GM23248 (cell line): ENCODE measurements around the gene NOC4L. TPM values are rescaled to one million over a fixed set of nuclear protein-coding genes. Genes with fewer than 3 reads are reported as not detected.

Experiments
- DNase-seq: peaks from one replicate; pipeline ENCODE4 v3.0.0-alpha.2; 2015
- H2AFZ ChIP-seq: fragments of 200-600 bp; sonication (generic); 2 replicates; pipeline ENCODE4 v1.6.1; 2016; ENCODE audit warnings: antibody characterized with exemption
- H3F3A ChIP-seq: fragments of 200-600 bp; sonication (generic); 2 replicates; pipeline ENCODE4 v1.6.1; 2016; ENCODE audit warnings: mild to moderate bottlenecking, antibody characterized with exemption, mixed run types; ENCODE audit not compliant: insufficient read depth
- H3K27ac ChIP-seq: fragments of 200-600 bp; sonication (generic); 2 replicates; pipeline ENCODE4 v1.5.1; 2016; ENCODE audit warnings: mild to moderate bottlenecking
- H3K27me3 ChIP-seq: fragments of 200-600 bp; sonication (generic); replicated peaks from 2 replicates; pipeline ENCODE4 v1.6.1; 2016; ENCODE audit warnings: mild to moderate bottlenecking; ENCODE audit not compliant: insufficient read depth
- H3K36me3 ChIP-seq: fragments of 200-600 bp; sonication (generic); 2 replicates; pipeline ENCODE4 v1.6.1; 2016; ENCODE audit warnings: low read depth, mild to moderate bottlenecking
- H3K4me1 ChIP-seq: fragments of 200-600 bp; sonication (generic); 2 replicates; pipeline ENCODE4 v1.6.1; 2016; ENCODE audit warnings: mild to moderate bottlenecking; ENCODE audit not compliant: insufficient read depth
- H3K4me2 ChIP-seq: fragments of 200-600 bp; sonication (generic); one replicate; pipeline ENCODE4 v1.6.1; 2016; ENCODE audit warnings: mild to moderate bottlenecking; ENCODE audit not compliant: unreplicated experiment
- H3K4me3 ChIP-seq: fragments of 200-600 bp; sonication (generic); 2 replicates; pipeline ENCODE4 v1.5.1; 2016; ENCODE audit warnings: mild to moderate bottlenecking
- H3K79me2 ChIP-seq: fragments of 200-600 bp; sonication (generic); 2 replicates; pipeline ENCODE4 v1.6.1; 2016; ENCODE audit warnings: mild to moderate bottlenecking; ENCODE audit not compliant: insufficient read depth
- H3K9ac ChIP-seq: fragments of 200-600 bp; sonication (generic); 2 replicates; pipeline ENCODE4 v1.6.1; 2016; ENCODE audit warnings: mild to moderate bottlenecking
- H3K9me2 ChIP-seq: fragments of 200-600 bp; sonication (generic); 2 replicates; pipeline ENCODE4 v1.6.1; 2016; ENCODE audit warnings: mixed run types, mild to moderate bottlenecking, moderate library complexity; ENCODE audit not compliant: insufficient read depth
- H3K9me3 ChIP-seq: fragments of 200-600 bp; sonication (generic); one replicate; pipeline ENCODE4 v1.6.1; 2017; ENCODE audit warnings: low read depth
- H4K20me1 ChIP-seq: fragments of 200-600 bp; sonication (generic); 2 replicates; pipeline ENCODE4 v1.6.0; 2016; ENCODE audit not compliant: insufficient read depth
- EZH2 ChIP-seq: fragments of 200-600 bp; sonication (generic); IDR thresholded peaks from 2 replicates; pipeline ENCODE4 v1.6.1; 2018; ENCODE audit warnings: antibody characterized with exemption, mild to moderate bottlenecking; ENCODE audit not compliant: insufficient read depth, poor library complexity, severe bottlenecking
- EZH2phosphoT487 ChIP-seq: fragments of 200-600 bp; sonication (generic); IDR thresholded peaks from 2 replicates; pipeline ENCODE4 v1.6.1; 2018; ENCODE audit warnings: antibody characterized with exemption, moderate library complexity, mild to moderate bottlenecking, low read depth; ENCODE audit not compliant: insufficient read depth
- WGBS, 2 experiments: methylation state at CpG; one replicate each; pipeline ENCODE4 v1.1.6; 2015 to 2017; ENCODE audit warnings: low lambda C conversion rate in 2 of 2, low coverage in 1 of 2; ENCODE audit errors: missing lambda C conversion rate in 2 of 2; 5-methylcytosine and 5-hydroxymethylcytosine counted together
- in situ Hi-C: fragments of 300-500 bp; cut with MboI; formaldehyde crosslinking; loops from 2 replicates; pipeline ENCODE4 v1.15.0; 2020
- polyA plus RNA-seq: library from polyadenylated mRNA; unstranded; fragments of >200 nt; fragmentation: Nextera tagmentation; extraction: Ambion mirVana; gene quantifications from 2 replicates; pipeline ENCODE4 v1.2.1, GENCODE V29; 2016
- total RNA-seq: library from RNA; depleted of rRNA; stranded (reverse); fragments of >200 nt; shearing (Covaris generic); gene quantifications from 2 replicates; pipeline ENCODE4 v1.2.3, GENCODE V29; 2014

NOC4L gene
- total and polyA plus RNA-seq, 2 experiments from 2014 or later: 10.2 to 22.7 TPM

DNA sequence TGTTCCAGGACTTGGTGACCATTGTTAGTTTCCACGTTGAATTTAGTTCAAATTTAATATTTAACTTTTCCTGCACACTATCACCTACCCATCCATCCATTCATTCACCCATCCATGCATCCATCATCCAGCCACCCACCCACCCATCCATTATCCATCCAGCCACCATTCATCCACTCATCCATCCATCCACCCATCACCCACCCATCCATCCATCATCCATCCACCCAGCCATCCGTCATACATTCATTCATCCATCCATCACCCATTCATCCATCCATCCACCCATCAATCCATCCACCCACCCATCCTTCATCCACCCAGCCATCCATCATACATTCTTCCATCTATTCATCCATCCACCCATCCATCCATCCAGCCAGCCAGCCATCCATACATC is 21.8 kb downstream of the NOC4L start:
- Histone ChIP-seq H3F3A (peaks cover 9% of the 10 kb centered on the region; the same call in 1 of the 2 replicates), H3K27me3 (no peaks in the 10 kb centered on the region), H3K9me3 (no peaks in the 10 kb centered on the region), H3K9ac (no peak overlapping the region), H3K79me2 (no peaks in the 10 kb centered on the region), H4K20me1 (no peaks in the 10 kb centered on the region), H3K4me1 (peaks cover 19% of the 10 kb centered on the region), H3K36me3 (no peaks in the 10 kb centered on the region), H3K9me2 (no peaks in the 10 kb centered on the region), H3K4me3 (no peak overlapping the region), H3K4me2 (no peak overlapping the region), H3K27ac (no peak overlapping the region), H2AFZ (no peak overlapping the region)
- DNase-seq: no peak
- WGBS, 2 experiments: 89 to 97% methylated on average over 2 of the region's 2 CpGs
- no peak for TF ChIP-seq EZH2
- no peak for TF ChIP-seq EZH2phosphoT487
- in situ Hi-C loops: loop anchor here (25.0 kb wide), 1 partner anchor 446 kb away; the partner anchor contains the start of genes LRCOL1 and P2RX2

DNA sequence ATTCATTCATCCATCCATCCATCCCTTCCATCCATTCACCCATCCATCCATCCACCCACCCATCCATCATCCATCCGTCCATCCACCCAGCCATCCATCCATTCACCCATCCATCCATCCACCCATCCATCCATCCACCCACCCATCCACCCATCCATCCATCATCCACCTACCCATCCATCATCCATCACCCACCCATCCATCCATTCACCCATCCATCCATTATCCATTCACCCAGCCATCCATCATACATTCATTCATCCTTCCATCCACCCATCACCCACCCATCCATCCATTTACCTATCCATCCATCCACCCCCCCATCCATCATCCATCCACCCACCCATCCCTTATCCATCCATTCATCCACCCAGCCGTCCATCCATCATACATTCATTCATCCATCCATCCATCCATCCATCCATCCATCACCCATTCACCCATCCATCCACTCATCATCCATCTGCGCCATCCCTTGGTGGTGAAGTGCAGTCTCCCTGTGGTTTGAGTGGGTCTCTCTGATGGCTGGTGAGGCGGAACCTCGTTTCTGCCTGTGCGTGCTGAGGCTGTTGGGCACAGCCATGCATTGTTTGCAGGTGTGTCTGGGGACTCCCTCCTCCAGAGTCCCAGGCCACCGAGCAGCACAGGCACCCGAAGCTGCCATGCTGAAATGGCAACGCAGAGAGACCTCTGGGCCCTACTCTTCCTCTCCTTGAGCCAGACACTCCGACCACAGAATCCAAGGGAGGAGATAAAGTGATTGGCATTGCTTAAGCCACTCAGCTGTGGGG is 22.7 kb downstream of the NOC4L start:
- 90 to 93% methylated on average over 10 of the region's 10 CpGs for WGBS, 2 experiments
- no peaks in the 10 kb centered on the region for H3K9me2 ChIP-seq
- H3K36me3 ChIP-seq: no peaks in the 10 kb centered on the region
- no peaks in the 10 kb centered on the region for H3K27me3 ChIP-seq
- no peak overlapping the region for H2AFZ ChIP-seq
- no peak overlapping the region for H3K27ac ChIP-seq
- H3K4me1 ChIP-seq: peaks cover 19% of the 10 kb centered on the region
- H4K20me1 ChIP-seq: no peaks in the 10 kb centered on the region
- H3K9ac ChIP-seq: no peak overlapping the region
- no peak overlapping the region for H3K4me2 ChIP-seq
- TF ChIP-seq EZH2phosphoT487 (no peak), EZH2 (no peak)
- H3F3A ChIP-seq: peaks cover 9% of the 10 kb centered on the region; the same call in 1 of the 2 replicates
- in situ Hi-C loops: loop anchor here (25.0 kb wide), 1 partner anchor 445 kb away; the partner anchor contains the start of genes LRCOL1 and P2RX2
- H3K79me2 ChIP-seq: no peaks in the 10 kb centered on the region
- no peak for DNase-seq
- H3K4me3 ChIP-seq: no peak overlapping the region
- H3K9me3 ChIP-seq: no peaks in the 10 kb centered on the region

DNA sequence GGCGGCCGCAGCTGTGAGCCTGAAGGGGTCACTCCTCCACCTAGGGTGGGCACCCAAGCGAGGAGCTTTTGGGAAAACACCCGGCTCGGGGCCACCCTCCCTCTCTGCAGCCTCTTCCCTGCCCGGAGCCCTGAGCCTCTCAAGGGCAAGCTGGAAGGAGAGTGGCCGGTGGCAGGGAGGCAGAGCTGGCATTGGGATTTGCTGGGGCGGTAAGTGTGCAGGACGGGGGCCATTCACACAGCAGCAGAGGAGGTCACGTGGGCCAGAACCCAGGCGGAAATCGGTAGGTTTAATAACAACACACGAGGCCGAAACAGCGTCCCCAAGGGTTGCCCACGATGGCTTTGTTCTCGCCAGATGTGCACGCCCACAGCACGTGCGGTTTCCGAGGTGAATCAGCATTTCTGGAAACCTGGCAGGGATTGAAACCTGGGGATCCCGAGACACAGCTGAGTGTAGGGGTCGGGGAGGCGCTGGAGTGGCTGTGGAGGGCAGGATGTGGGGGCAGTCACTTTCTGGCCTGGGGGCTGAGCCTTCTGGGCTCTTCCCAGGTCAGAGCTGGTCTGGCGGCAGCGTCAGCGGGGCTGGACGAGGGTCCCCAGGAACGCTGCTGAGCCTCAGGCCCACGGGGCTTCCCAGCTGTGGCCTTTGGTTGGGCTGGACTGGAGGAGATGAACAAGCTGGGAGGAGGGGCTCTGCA is 23.5 kb downstream of the NOC4L start:
- DNase-seq: no peak
- TF ChIP-seq EZH2phosphoT487: no peak
- no peak for TF ChIP-seq EZH2
- 73 to 74% methylated on average over 29 to 30 of the region's 30 CpGs for WGBS, 2 experiments
- Histone ChIP-seq H3F3A (0 out of 2 replicates have a peak, but pooled peaks cover 6% of the 10 kb centered on the region), H3K4me1 (peaks cover 14% of the 10 kb centered on the region; the same call in 1 of the 2 replicates), H4K20me1 (no peaks in the 10 kb centered on the region), H3K9ac (no peak overlapping the region), H3K79me2 (no peaks in the 10 kb centered on the region), H3K27me3 (no peaks in the 10 kb centered on the region), H3K36me3 (no peaks in the 10 kb centered on the region), H3K27ac (no peak overlapping the region), H3K9me2 (no peaks in the 10 kb centered on the region), H2AFZ (no peak overlapping the region), H3K4me2 (no peak overlapping the region), H3K4me3 (no peak overlapping the region), H3K9me3 (no peaks in the 10 kb centered on the region)
- in situ Hi-C loops: loop anchor here (25.0 kb wide), 1 partner anchor 445 kb away; the partner anchor contains the start of genes LRCOL1 and P2RX2

DNA sequence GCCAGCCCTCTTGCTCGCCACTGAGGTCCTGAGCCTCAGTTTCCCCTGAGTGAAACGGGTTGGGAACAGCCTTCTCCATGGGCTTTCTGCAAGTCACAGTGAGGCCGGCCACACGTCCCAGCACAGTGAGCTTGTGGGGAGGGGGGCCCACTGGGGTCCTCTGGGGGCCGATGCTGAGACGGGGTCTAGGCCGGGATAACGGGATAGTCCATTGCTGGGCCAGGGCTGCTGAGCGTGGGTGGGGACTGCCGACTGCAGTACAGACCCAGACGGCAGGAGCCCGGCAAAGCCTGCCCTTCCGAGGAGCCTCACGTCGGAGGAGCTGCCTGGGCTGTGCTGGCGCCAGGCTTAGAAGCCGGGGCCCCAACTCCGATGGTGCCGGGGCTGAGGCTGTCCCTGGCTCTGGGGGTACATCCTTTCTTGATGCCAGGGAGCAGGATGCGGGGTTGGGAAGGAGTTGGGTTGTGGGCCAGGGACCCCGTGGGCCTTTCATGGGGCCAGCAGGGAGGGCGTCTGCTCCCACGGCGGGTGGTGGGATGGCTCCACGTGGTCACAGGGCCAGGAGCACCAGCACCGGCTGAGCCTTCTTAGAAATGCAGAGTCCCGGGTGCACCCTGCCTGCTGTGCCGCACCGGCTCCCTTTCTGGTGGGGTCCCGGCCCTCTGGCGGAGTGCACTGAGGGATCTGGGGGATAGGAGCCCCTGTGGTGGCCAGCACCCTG is 24.2 kb downstream of the NOC4L start:
- no peak for DNase-seq
- in situ Hi-C loops: loop anchor here (25.0 kb wide), 1 partner anchor 444 kb away; the partner anchor contains the start of genes LRCOL1 and P2RX2
- Histone ChIP-seq H3K27me3 (no peaks in the 10 kb centered on the region; the same call in 1 of the 2 replicates), H3K4me3 (no peak overlapping the region), H3K79me2 (no peaks in the 10 kb centered on the region), H3K9me2 (no peaks in the 10 kb centered on the region), H2AFZ (no peak overlapping the region), H3K36me3 (no peaks in the 10 kb centered on the region), H3K9me3 (no peaks in the 10 kb centered on the region), H3K9ac (no peak overlapping the region), H3K4me1 (peaks cover 10% of the 10 kb centered on the region; the same call in 1 of the 2 replicates), H3K4me2 (no peak overlapping the region), H3F3A (0 out of 2 replicates have a peak, but pooled peaks cover 6% of the 10 kb centered on the region), H3K27ac (no peak overlapping the region), H4K20me1 (no peaks in the 10 kb centered on the region)
- TF ChIP-seq EZH2: no peak
- no peak for TF ChIP-seq EZH2phosphoT487
- WGBS, 2 experiments: 74 to 77% methylated on average over 19 to 24 of the region's 31 CpGs
